HCT116 (cell line): ENCODE data around the gene C10orf90. TPM values are rescaled to one million over a fixed set of nuclear protein-coding genes. Genes with fewer than 3 reads are reported as not detected.

Experiments used
- ATAC-seq: fragments of 200-7000 bp; cut with Tn5 transposase; 2 replicates; pipeline ENCODE4 v1.9.1; 2020; ENCODE audit warnings: mild to moderate bottlenecking, moderate library complexity
- BruUV-seq: library from RNA; stranded (reverse); fragments of 400-500 nt; replicated peaks from 2 replicates; lab custom pipeline; 2021; lab: Mats Ljungman, UMichigan
- CTCF ChIA-PET: fragments of 300-600 bp; sonication (Branson Sonifier 250); formaldehyde crosslinking; loops from one replicate; lab custom pipeline; 2021; ENCODE audit warnings: antibody characterized with exemption; lab: Charles Lee
- POLR2A ChIA-PET: fragments of 300-600, 350-600 bp; sonication (Branson Sonifier 250); formaldehyde crosslinking; loops from one replicate; lab custom pipeline; 2021; ENCODE audit warnings: antibody characterized with exemption; lab: Charles Lee
- RAD21 ChIA-PET, 2 experiments: fragments of 300-600 bp; sonication (Branson Sonifier 250); formaldehyde crosslinking; loops; one replicate each; lab custom pipeline; 2023; ENCODE audit warnings: low total read pairs in 2 of 2; ENCODE audit not compliant: uncharacterized antibody in 2 of 2, unreplicated experiment in 2 of 2, low non-redundant PET in 1 of 2; lab: Charles Lee
- DNase-seq: peaks from one replicate; pipeline ENCODE4 v3.0.0-alpha.2; 2010; ENCODE audit warnings: low read depth, low spot score
- H2AFZ ChIP-seq: fragments of 200-600 bp; shearing (Covaris generic), sonication (generic); 2 replicates; pipeline ENCODE4 v1.6.1; 2017; ENCODE audit warnings: low read depth, mixed run types, mixed read lengths, antibody characterized with exemption, low read length; ENCODE audit not compliant: poor library complexity, severe bottlenecking
- H3K27ac ChIP-seq: 2 replicates; pipeline ENCODE4 v1.5.1; 2012; ENCODE audit warnings: low read depth, low read length
- H3K27me3 ChIP-seq: fragments of 200-600 bp; sonication (generic); 2 replicates; pipeline ENCODE4 v1.6.1; 2016; ENCODE audit warnings: mixed run types, low read length, mixed read lengths; ENCODE audit not compliant: insufficient read depth
- H3K36me3 ChIP-seq, 2 experiments: fragments of 200-500 bp in 1 of 2; fragments of 200-600 bp in 1 of 2; sonication (Bioruptor generic) in 1 of 2; sonication (generic) in 1 of 2; 2 replicates each; pipeline versions ENCODE4 v1.5.1 to v1.6.1; 2014 to 2016; ENCODE audit warnings: low read length in 2 of 2, inconsistent platforms in 1 of 2, mixed read lengths in 1 of 2, mixed run types in 1 of 2; ENCODE audit not compliant: insufficient read depth in 2 of 2, control insufficient read depth in 1 of 2
- H3K4me1 ChIP-seq, 2 experiments: fragments of 200-600 bp in 1 of 2; sonication (generic) in 1 of 2; 2 replicates each; pipeline versions ENCODE4 v1.5.1 to v1.6.1; 2012 to 2017; ENCODE audit warnings: low read length in 2 of 2, inconsistent platforms in 1 of 2, mild to moderate bottlenecking in 1 of 2, mixed read lengths in 1 of 2, mixed run types in 1 of 2, moderate library complexity in 1 of 2; ENCODE audit not compliant: insufficient read depth in 2 of 2, control insufficient read depth in 1 of 2
- H3K4me2 ChIP-seq: fragments of 200-600 bp; sonication (generic); 2 replicates; pipeline ENCODE4 v1.6.1; 2017; ENCODE audit warnings: mixed run types, low read length, mixed read lengths
- H3K4me3 ChIP-seq, 2 experiments: fragments of 200-600 bp in 1 of 2; sonication (generic) in 1 of 2; replicated peaks in 1 of 2; 2 replicates each; pipeline ENCODE4 v1.5.1; 2011 to 2016; ENCODE audit warnings: low read length in 2 of 2, control low read depth in 1 of 2, low read depth in 1 of 2, mild to moderate bottlenecking in 1 of 2, mixed read lengths in 1 of 2, mixed run types in 1 of 2
- H3K79me2 ChIP-seq: fragments of 200-600 bp; sonication (generic); 2 replicates; pipeline ENCODE4 v1.6.1; 2017; ENCODE audit warnings: mild to moderate bottlenecking, mixed run types, low read length, moderate library complexity, mixed read lengths; ENCODE audit not compliant: insufficient read depth
- H3K9ac ChIP-seq: fragments of 200-600 bp; sonication (generic); 2 replicates; pipeline ENCODE4 v1.6.1; 2016; ENCODE audit warnings: low read length, mixed read lengths
- H3K9me2 ChIP-seq: fragments of 200-600 bp; sonication (generic), shearing (Covaris generic); 2 replicates; pipeline ENCODE4 v1.6.1; 2017; ENCODE audit warnings: mixed run types, mild to moderate bottlenecking, moderate library complexity; ENCODE audit not compliant: insufficient read depth
- H3K9me3 ChIP-seq, 2 experiments: fragments of 200-500 bp in 1 of 2; fragments of 200-600 bp in 1 of 2; sonication (Bioruptor generic) in 1 of 2; sonication (generic) in 1 of 2; 2 replicates each; pipeline ENCODE4 v1.6.1; 2014 to 2017; ENCODE audit warnings: low read length in 2 of 2, mixed read lengths in 2 of 2, inconsistent platforms in 1 of 2, low read depth in 1 of 2, mild to moderate bottlenecking in 1 of 2, mixed run types in 1 of 2, moderate library complexity in 1 of 2; ENCODE audit not compliant: control insufficient read depth in 1 of 2, insufficient read depth in 1 of 2
- H4K20me1 ChIP-seq: fragments of 200-600 bp; sonication (generic), shearing (Covaris generic); 2 replicates; pipeline ENCODE4 v1.6.1; 2017; ENCODE audit warnings: mixed run types, mild to moderate bottlenecking, moderate library complexity; ENCODE audit not compliant: insufficient read depth
- ATF3 ChIP-seq: IDR thresholded peaks from 2 replicates; pipeline ENCODE4 v1.6.1; 2012
- CBX3 ChIP-seq: IDR thresholded peaks from 2 replicates; pipeline ENCODE4 v1.6.1; 2012; ENCODE audit warnings: low read depth
- CEBPB ChIP-seq: IDR thresholded peaks from 2 replicates; pipeline ENCODE4 v1.6.1; 2012; ENCODE audit warnings: low read depth
- EGR1 ChIP-seq: IDR thresholded peaks from 2 replicates; pipeline ENCODE4 v1.6.1; 2012; ENCODE audit warnings: low read depth
- ELF1 ChIP-seq: IDR thresholded peaks from 2 replicates; pipeline ENCODE4 v1.6.1; 2012; ENCODE audit warnings: low read depth, borderline replicate concordance
- EZH2 ChIP-seq: fragments of 200-600 bp; sonication (generic); IDR thresholded peaks from 2 replicates; pipeline ENCODE4 v1.6.1; 2017; ENCODE audit warnings: antibody characterized with exemption, mixed run types
- FOSL1 ChIP-seq: IDR thresholded peaks from 2 replicates; pipeline ENCODE4 v1.6.1; 2012; ENCODE audit warnings: low read depth
- JUND ChIP-seq: IDR thresholded peaks from 2 replicates; pipeline ENCODE4 v1.6.1; 2012
- MAX ChIP-seq: IDR thresholded peaks from 2 replicates; pipeline ENCODE4 v1.6.1; 2012
- POLR2A ChIP-seq: IDR thresholded peaks from 2 replicates; pipeline ENCODE4 v1.7.0; 2011; ENCODE audit warnings: borderline replicate concordance; ENCODE audit not compliant: insufficient read depth, insufficient read length; ENCODE audit errors: extremely low read depth
- REST ChIP-seq: IDR thresholded peaks from 2 replicates; pipeline ENCODE4 v1.6.1; 2012; ENCODE audit warnings: low read depth
- SP1 ChIP-seq: IDR thresholded peaks from 2 replicates; pipeline ENCODE4 v1.6.1; 2012; ENCODE audit warnings: low read depth
- SRF ChIP-seq: IDR thresholded peaks from 2 replicates; pipeline ENCODE4 v1.6.1; 2012; ENCODE audit warnings: low read depth
- TCF7L2 ChIP-seq: IDR thresholded peaks from 2 replicates; pipeline ENCODE4 v1.7.0; 2011; ENCODE audit warnings: borderline replicate concordance, inconsistent platforms; ENCODE audit not compliant: insufficient read depth, insufficient read length; ENCODE audit errors: extremely low read depth
- YY1 ChIP-seq: IDR thresholded peaks from 2 replicates; pipeline ENCODE4 v1.6.1; 2011; ENCODE audit warnings: low read length, low read depth, moderate library complexity, mild to moderate bottlenecking; ENCODE audit not compliant: insufficient replicate concordance; ENCODE audit errors: extremely low read depth
- ZBTB33 ChIP-seq: IDR thresholded peaks from 2 replicates; pipeline ENCODE4 v1.6.1; 2011; ENCODE audit warnings: mild to moderate bottlenecking, low read length, moderate library complexity; ENCODE audit not compliant: insufficient replicate concordance; ENCODE audit errors: extremely low read depth
- ZFX ChIP-seq: fragments of 450-650 bp; IDR thresholded peaks from 2 replicates; pipeline ENCODE4 v1.6.1; 2017
- intact Hi-C: fragments of 100-400 bp; cut with micrococcal nuclease; formaldehyde crosslinking; loops from 2 replicates; pipeline ENCODE4 v1.10.0; 2022
- total RNA-seq: library from RNA; stranded (reverse); gene quantifications from one replicate; pipeline ENCODE4 v1.2.1, GENCODE V29; 2021; ENCODE audit not compliant: unreplicated experiment

The C10orf90 gene
- total RNA-seq, 1 experiment from 2014 or later = not detected

- no peaks in the 10 kb centered on the region for H3K4me1 ChIP-seq
- no peak overlapping the region for H3K9ac ChIP-seq
- no peak overlapping the region for H2AFZ ChIP-seq
- no peaks in the 10 kb centered on the region for H3K36me3 ChIP-seq
- no TSS peak for BruUV-seq
- ATAC-seq (no peak), DNase-seq (no peak)
- no peak overlapping the region for H3K27ac ChIP-seq
- ChIA-PET POLR2A (no interaction called here), RAD21 (no interaction called here)
- no peaks in the 10 kb centered on the region for H3K9me3 ChIP-seq
- H3K4me3 ChIP-seq = no peak overlapping the region
- H3K9me2 ChIP-seq = no peaks in the 10 kb centered on the region
- H3K27me3 ChIP-seq = peaks cover 48% of the 10 kb centered on the region
- H3K79me2 ChIP-seq = no peaks in the 10 kb centered on the region
- intact Hi-C loops = no loop called here
- H4K20me1 ChIP-seq = no peaks in the 10 kb centered on the region
- TF ChIP-seq ATF3 (no peak), EGR1 (no peak), ELF1 (no peak), CEBPB (no peak), SP1 (no peak), JUND (no peak), REST (no peak), POLR2A (no peak), FOSL1 (no peak), YY1 (no peak), MAX (no peak), ZFX (no peak), ZBTB33 (no peak), SRF (no peak), EZH2 (no peak), CBX3 (no peak), TCF7L2 (no peak)
- TF ChIP-seq, all 23 proteins: peak for 0
- H3K4me2 ChIP-seq = no peak overlapping the region
- CTCF ChIA-PET = no interaction called here
Measured at GRCh38 chr10:126669168-126669567, 1.3 kb downstream of the C10orf90 start.
